CD14-positive monocyte (primary cell): ENCODE data around the gene ATG4B. TPM values are rescaled to one million over a fixed set of nuclear protein-coding genes. Genes with fewer than 3 reads are reported as not detected.
A peak's percentile ranks its signal among the peaks of the same experiment; 100 is the strongest.

Source experiments
- DNase-seq, 3 donors: peaks; one replicate each; pipeline ENCODE4 v3.0.0-alpha.2; 2011 to 2022
- H2AFZ ChIP-seq: 2 replicates; pipeline ENCODE4 v1.6.0; 2012; ENCODE audit warnings: mild to moderate bottlenecking, low read depth, low read length, inconsistent platforms; ENCODE audit not compliant: insufficient read depth, poor library complexity, severe bottlenecking
- H3K27ac ChIP-seq, 2 donors: 1 replicate in 1 of 2; 2 replicates in 1 of 2; pipeline ENCODE4 v1.5.1; 2012 to 2013; ENCODE audit warnings: low read length in 2 of 2, control low read depth in 1 of 2, inconsistent platforms in 1 of 2, low read depth in 1 of 2, mild to moderate bottlenecking in 1 of 2
- H3K27me3 ChIP-seq, 2 donors: one replicate each; pipeline versions ENCODE4 v1.6.0 to v1.6.1; 2011 to 2013; ENCODE audit warnings: low read length in 2 of 2; ENCODE audit not compliant: control insufficient read depth in 2 of 2, insufficient read depth in 2 of 2
- H3K36me3 ChIP-seq, 2 donors: replicated peaks in 1 of 2; 1 replicate in 1 of 2; 2 replicates in 1 of 2; pipeline versions ENCODE4 v1.5.1 to v1.6.1; 2012 to 2013; ENCODE audit warnings: low read length in 2 of 2, control low read depth in 1 of 2, inconsistent platforms in 1 of 2, mild to moderate bottlenecking in 1 of 2; ENCODE audit not compliant: insufficient read depth in 2 of 2, control insufficient read depth in 1 of 2
- H3K4me1 ChIP-seq, 2 donors: 1 replicate in 1 of 2; 2 replicates in 1 of 2; pipeline versions ENCODE4 v1.5.1 to v1.6.1; 2012 to 2013; ENCODE audit warnings: low read length in 2 of 2, control low read depth in 1 of 2, inconsistent platforms in 1 of 2, mild to moderate bottlenecking in 1 of 2, moderate library complexity in 1 of 2; ENCODE audit not compliant: insufficient read depth in 2 of 2, control insufficient read depth in 1 of 2
- H3K4me2 ChIP-seq: replicated peaks from 2 replicates; pipeline ENCODE3; 2012; ENCODE audit warnings: low read length, moderate library complexity, mild to moderate bottlenecking; ENCODE audit not compliant: poor library complexity, severe bottlenecking; ENCODE audit errors: extremely low read depth
- H3K4me3 ChIP-seq, 3 experiments: fragments of 200-600 bp in 1 of 3; sonication (generic) in 1 of 3; replicated peaks in 1 of 3; 1 replicate in 2 of 3; 2 replicates in 1 of 3; pipeline ENCODE4 v1.5.1; 2011 to 2013; ENCODE audit warnings: low read length in 3 of 3, mild to moderate bottlenecking in 3 of 3, control low read depth in 2 of 3, low read depth in 2 of 3, inconsistent platforms in 1 of 3, moderate library complexity in 1 of 3
- H3K79me2 ChIP-seq: 2 replicates; pipeline ENCODE4 v1.6.0; 2012; ENCODE audit warnings: mild to moderate bottlenecking, control low read depth, inconsistent platforms, low read length, moderate library complexity; ENCODE audit not compliant: insufficient read depth
- H3K9ac ChIP-seq: 2 replicates; pipeline ENCODE4 v1.6.0; 2017; ENCODE audit warnings: low read length, mild to moderate bottlenecking; ENCODE audit not compliant: insufficient read depth, poor library complexity, severe bottlenecking
- H3K9me3 ChIP-seq, 2 donors: replicated peaks in 1 of 2; 1 replicate in 1 of 2; 2 replicates in 1 of 2; pipeline versions ENCODE4 v1.5.1 to v1.6.1; 2012 to 2013; ENCODE audit warnings: low read length in 2 of 2, control low read depth in 1 of 2; ENCODE audit not compliant: control insufficient read depth in 1 of 2, insufficient read depth in 1 of 2
- H4K20me1 ChIP-seq: 2 replicates; pipeline ENCODE4 v1.6.0; 2012; ENCODE audit warnings: mild to moderate bottlenecking, low read length, control low read depth, moderate library complexity; ENCODE audit not compliant: insufficient read depth
- H3K27ac Mint-ChIP-seq, 7 donors: one replicate each; pipeline ENCODE4 v1.8.0; 2020; ENCODE audit warnings: mild to moderate bottlenecking in 7 of 7, mixed read lengths in 7 of 7, moderate library complexity in 6 of 7, inconsistent platforms in 2 of 7
- H3K27me3 Mint-ChIP-seq, 3 donors: one replicate each; pipeline ENCODE4 v1.8.0; 2021 to 2022; ENCODE audit warnings: low read depth in 3 of 3, mild to moderate bottlenecking in 3 of 3, mixed read lengths in 3 of 3, moderate library complexity in 3 of 3, inconsistent platforms in 1 of 3
- H3K36me3 Mint-ChIP-seq, 2 donors: one replicate each; pipeline ENCODE4 v1.8.0; 2020; ENCODE audit warnings: mixed read lengths in 2 of 2, inconsistent platforms in 1 of 2, mild to moderate bottlenecking in 1 of 2
- H3K4me1 Mint-ChIP-seq: one replicate; pipeline ENCODE4 v1.8.0; 2020; ENCODE audit warnings: mild to moderate bottlenecking, mixed read lengths
- H3K4me3 Mint-ChIP-seq, 2 donors: one replicate each; pipeline ENCODE4 v1.8.0; 2020; ENCODE audit warnings: mild to moderate bottlenecking in 2 of 2, mixed read lengths in 2 of 2, moderate library complexity in 1 of 2
- H3K9me3 Mint-ChIP-seq, 7 donors: one replicate each; pipeline ENCODE4 v1.8.0; 2020 to 2022; ENCODE audit warnings: mixed read lengths in 7 of 7, mild to moderate bottlenecking in 6 of 7, moderate library complexity in 6 of 7, inconsistent platforms in 2 of 7
- CTCF ChIP-seq: fragments of 200-600 bp; IDR thresholded peaks from one replicate; pipeline ENCODE4 v1.8.0; 2022; ENCODE audit warnings: antibody characterized with exemption, mild to moderate bottlenecking
- WGBS: methylation state at CpG from one replicate; pipeline ENCODE4 v1.1.5; 2013; ENCODE audit warnings: missing lambda C conversion rate; ENCODE audit not compliant: insufficient coverage; 5-methylcytosine and 5-hydroxymethylcytosine counted together
- intact Hi-C, 2 donors: fragments of 100-400 bp; cut with micrococcal nuclease; formaldehyde crosslinking; loops; one replicate each; pipeline versions ENCODE4 v1.15.0 to v1.15.1; 2023
- polyA plus RNA-seq, 3 donors: library from polyadenylated mRNA; depleted of rRNA in 1 of 3; unstranded in 2 of 3; stranded (reverse) in 1 of 3; fragments of 300-500 nt in 2 of 3; fragments of >200 nt in 1 of 3; fragmentation: Illumina TruSeq in 2 of 3; gene quantifications; 1 replicate in 2 of 3; 2 replicates in 1 of 3; pipeline ENCODE4 v1.2.3, GENCODE V29; 2012 to 2021

The ATG4B gene
- polyA plus RNA-seq, 3 donors, result 54.5 to 202 (median 58.9) TPM

- H4K20me1 ChIP-seq, result peaks cover 15% of the 10 kb centered on the region
- no peak overlapping the region for H2AFZ ChIP-seq
- Mint-ChIP-seq H3K36me3 (peaks cover 57 to 70% of the 10 kb centered on the region in 2 donors), H3K27ac (peak overlapping the region in 2 of 7 donors; percentile 12 to 15), H3K4me3 (peak overlapping the region in 1 of 2 donors; percentile 14), H3K9me3 (no peaks in the 10 kb centered on the region), H3K27me3 (peaks cover 6 to 9% (median 8%) of the 10 kb centered on the region in 3 donors), H3K4me1 (peaks cover 13% of the 10 kb centered on the region)
- no peak overlapping the region for H3K27ac ChIP-seq
- no peak for TF ChIP-seq CTCF
- no peak for DNase-seq
- H3K4me1 ChIP-seq, result peaks cover 8 to 14% of the 10 kb centered on the region in 2 donors
- H3K79me2 ChIP-seq, result no peaks in the 10 kb centered on the region
- intact Hi-C loops, result no loop called here
- no peaks in the 10 kb centered on the region for H3K27me3 ChIP-seq
- H3K36me3 ChIP-seq, result peaks cover 33 to 52% of the 10 kb centered on the region in 2 donors
- no peaks in the 10 kb centered on the region for H3K9me3 ChIP-seq
- WGBS, result 55% methylated on average over 10 of the region's 10 CpGs
- no peak overlapping the region for H3K4me3 ChIP-seq
- no peak overlapping the region for H3K9ac ChIP-seq
- no peak overlapping the region for H3K4me2 ChIP-seq
Observed at GRCh38 chr2:241608881-241609280, 28.6 kb upstream of the ATG4B start.

GRCh38 chr2:241609859-241610793 lies 27.4 kb upstream of the ATG4B start:
- WGBS, result 7% methylated on average over 74 of the region's 76 CpGs
- Mint-ChIP-seq H3K4me3 (peak overlapping the region; percentile 69 to 80), H3K36me3 (peaks cover 55 to 65% of the 10 kb centered on the region in 2 donors), H3K4me1 (peaks cover 13% of the 10 kb centered on the region), H3K27me3 (peaks cover 6 to 9% (median 8%) of the 10 kb centered on the region in 3 donors), H3K9me3 (no peaks in the 10 kb centered on the region), H3K27ac (peak overlapping the region in 4 of 7 donors; percentile 7 to 82 (median 20))
- peak overlapping the region; percentile 71 for H3K4me2 ChIP-seq
- peaks cover 28 to 43% of the 10 kb centered on the region in 2 donors for H3K36me3 ChIP-seq
- intact Hi-C loops, result no loop called here
- no peak overlapping the region for H3K27ac ChIP-seq
- H4K20me1 ChIP-seq, result peaks cover 15% of the 10 kb centered on the region
- no peaks in the 10 kb centered on the region for H3K9me3 ChIP-seq
- peak overlapping the region; percentile 53 for H2AFZ ChIP-seq
- peaks cover 8 to 14% of the 10 kb centered on the region in 2 donors for H3K4me1 ChIP-seq
- TF ChIP-seq CTCF, result peak; percentile 74
- peak overlapping the region in 2 of 3 experiments; percentile 32 to 66 for H3K4me3 ChIP-seq
- peak; percentile 61 to 76 (median 62) for DNase-seq
- no peaks in the 10 kb centered on the region for H3K27me3 ChIP-seq
- peak overlapping the region; percentile 51 for H3K9ac ChIP-seq
- no peaks in the 10 kb centered on the region for H3K79me2 ChIP-seq
